ENCODE data around the gene ACSS3.
"Not testable (repeated sequence)": the region's sequence is repeated elsewhere in the genome, so short reads cannot be mapped to it uniquely, and the experiment has no call there.

ACSS3 gene

DNA sequence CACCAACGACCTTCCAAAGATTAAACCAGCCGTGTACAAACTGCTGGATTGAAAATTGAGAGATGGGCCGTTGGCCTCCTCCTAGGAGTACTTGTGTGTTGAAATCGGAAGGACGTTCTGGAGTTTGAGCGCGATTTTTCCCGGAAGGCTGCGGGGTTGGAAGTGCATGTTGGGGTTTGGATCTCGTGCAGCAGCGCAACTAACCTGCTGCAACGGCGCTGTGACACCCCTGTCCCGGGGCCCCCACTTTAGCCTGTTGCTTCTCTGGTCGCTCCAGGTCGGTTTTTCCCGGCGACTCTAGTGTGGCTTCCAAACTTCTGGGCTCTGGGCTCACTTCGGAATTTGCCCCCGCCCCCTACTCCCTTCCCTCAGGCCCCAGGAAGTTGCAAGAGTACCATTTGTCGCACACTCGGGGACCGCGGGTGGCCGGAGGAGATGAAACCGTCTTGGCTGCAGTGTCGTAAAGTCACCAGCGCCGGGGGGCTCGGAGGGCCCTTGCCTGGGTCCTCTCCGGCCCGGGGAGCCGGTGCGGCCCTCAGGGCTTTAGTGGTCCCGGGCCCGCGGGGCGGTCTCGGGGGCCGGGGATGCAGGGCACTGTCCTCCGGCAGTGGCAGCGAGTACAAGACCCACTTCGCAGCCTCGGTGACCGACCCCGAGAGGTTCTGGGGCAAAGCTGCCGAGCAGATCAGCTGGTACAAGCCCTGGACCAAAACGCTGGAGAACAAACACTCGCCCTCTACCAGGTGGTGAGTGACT is at the start of gene ACSS3:
ACSS3 (plus strand) TSS at position 394 of the 756 bp plus-strand sequence; CDS start at position 436, 42 bp downstream.
- no peak for DNase-seq

GRCh38 chr12:81034926-81035325 is 43.0 kb upstream of the ACSS3 start:
- no peak for DNase-seq

GRCh38 chr12:81039231-81039630 is 38.6 kb upstream of the ACSS3 start:
- DNase-seq: no peak

DNA sequence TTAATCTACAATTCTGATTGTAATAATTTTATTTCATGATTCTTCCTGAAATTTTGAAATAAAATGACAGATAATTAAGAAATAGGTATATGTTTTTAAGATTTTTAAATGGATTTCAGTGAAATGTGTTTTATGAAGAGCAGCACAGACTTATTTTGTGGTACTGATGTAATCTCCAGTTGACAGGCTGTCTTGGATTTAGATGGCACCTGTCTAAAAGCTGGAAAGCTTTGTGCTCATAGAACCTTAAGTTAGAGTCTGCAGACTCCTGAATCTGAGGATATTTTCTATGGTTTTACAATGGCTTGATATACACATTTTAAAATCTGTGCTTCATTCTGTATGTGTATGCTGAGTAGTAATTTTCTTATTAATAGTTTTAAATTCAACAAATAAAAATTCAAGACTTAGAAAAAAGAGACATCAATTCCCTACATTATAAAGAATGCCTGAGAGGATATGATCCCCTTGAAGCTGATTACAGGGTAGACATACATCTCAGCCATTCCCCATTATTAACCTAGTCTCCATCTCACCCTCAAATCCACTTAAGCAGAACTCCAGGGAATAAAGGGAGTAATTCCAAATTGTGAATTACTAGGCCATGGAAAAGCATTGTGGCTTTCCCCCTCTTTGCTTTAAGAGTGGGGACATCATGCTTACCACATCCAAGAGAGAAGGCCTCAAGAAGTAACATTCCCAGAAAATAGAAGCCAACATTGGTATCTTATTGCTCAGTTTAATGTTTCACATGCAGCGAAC is 33.7 kb upstream of the ACSS3 start:
- no peak for DNase-seq

DNA sequence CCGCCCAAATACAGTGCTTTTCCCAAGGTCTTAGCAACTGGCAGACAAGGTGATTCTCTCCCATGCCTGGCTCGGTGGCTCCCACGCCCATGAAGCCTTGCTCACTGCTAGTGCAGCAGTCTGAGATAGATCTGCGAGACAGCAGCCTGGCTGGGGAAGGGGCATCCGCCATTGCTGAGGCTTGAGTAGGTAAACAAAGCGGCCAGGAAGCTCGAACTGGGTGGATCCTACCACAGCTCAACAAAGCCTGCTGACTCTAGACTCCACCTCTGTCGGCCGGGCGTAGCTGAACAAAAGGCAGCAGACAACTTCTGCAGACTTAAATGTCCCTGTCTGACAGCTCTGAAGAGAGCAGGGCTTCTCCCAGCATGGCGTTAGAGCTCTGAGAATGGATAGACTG is 12.9 kb upstream of the ACSS3 start:
- DNase-seq: not testable (repeated sequence)

GRCh38 chr12:81070846-81071245 is 7.0 kb upstream of the ACSS3 start:
- no peak for DNase-seq

- no peak for DNase-seq
These were observed 2.3 kb upstream of the ACSS3 start for GRCh38 chr12:81075539-81075938.

GRCh38 chr12:81077329-81077685 is 572 bp upstream of the ACSS3 start:
- no peak for DNase-seq

DNA sequence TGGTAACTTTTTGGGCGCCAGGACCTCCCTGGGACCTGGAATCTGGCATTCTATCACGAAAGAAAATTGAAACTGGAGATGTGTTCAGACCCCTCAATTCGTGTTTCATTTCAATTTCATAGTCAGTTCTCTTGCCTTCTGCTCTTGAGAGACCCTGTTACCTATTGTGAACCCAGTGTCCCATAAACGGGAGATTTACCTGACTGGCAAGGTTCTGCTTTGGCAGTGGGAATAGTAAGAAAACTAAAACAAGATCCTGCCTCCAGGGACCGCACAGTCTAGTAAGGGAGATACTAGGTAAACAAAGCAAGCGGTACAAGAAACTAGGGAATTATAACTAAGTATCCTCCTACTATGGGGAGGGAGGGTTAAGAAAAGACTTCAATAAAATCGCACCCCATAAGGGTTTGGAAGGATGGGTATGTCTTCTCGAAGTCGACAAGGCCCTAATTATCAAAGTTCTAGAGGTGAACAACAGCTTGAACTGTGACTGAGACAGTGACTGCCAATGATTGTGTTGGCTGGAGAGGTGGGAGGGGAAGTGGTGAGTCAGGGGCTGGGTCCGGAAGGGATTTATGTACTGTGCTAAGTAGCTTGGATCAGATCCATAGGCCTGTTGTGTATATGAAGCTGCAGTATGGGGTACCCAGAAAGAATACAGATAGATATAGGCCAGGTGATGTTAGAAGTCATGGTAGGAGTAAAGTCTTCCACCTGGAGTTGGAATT is 754 bp downstream of the ACSS3 start:
- DNase-seq: no peak

GRCh38 chr12:81079280-81080076 is 1.6 kb downstream of the ACSS3 start:
- no peak for DNase-seq

- DNase-seq: no peak
These were observed 2.6 kb downstream of the ACSS3 start for GRCh38 chr12:81080431-81080983.

GRCh38 chr12:81081726-81082125 is 3.8 kb downstream of the ACSS3 start:
- DNase-seq: no peak

DNA sequence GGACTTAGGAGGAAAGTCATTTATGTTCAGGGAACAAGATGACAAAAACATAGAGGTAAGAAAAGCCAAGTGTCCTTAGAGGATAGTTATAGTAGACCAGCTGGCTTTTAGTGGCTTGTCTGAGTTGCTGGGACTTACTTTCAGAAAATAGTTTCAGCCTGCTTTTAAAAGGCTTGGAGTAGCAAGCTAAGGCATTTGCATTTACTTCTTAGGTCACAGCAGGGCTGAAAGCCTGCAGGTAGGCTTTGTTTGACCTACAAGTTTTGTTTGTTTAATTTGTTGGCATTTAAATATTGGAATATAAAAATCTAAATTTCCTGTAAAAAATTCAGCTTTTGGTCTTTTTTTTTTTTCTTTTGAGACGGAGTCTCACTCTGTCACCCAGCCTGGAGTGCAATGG is 5.1 kb downstream of the ACSS3 start:
- DNase-seq: no peak

- no peak for DNase-seq
These were observed 6.1 kb downstream of the ACSS3 start for GRCh38 chr12:81083906-81084513.

GRCh38 chr12:81084811-81085350 is 7.0 kb downstream of the ACSS3 start:
- DNase-seq: no peak

- DNase-seq: no peak
These were observed 8.0 kb downstream of the ACSS3 start for GRCh38 chr12:81085832-81086231.

- DNase-seq: no peak
These were observed 8.5 kb downstream of the ACSS3 start for GRCh38 chr12:81086342-81086741.

DNA sequence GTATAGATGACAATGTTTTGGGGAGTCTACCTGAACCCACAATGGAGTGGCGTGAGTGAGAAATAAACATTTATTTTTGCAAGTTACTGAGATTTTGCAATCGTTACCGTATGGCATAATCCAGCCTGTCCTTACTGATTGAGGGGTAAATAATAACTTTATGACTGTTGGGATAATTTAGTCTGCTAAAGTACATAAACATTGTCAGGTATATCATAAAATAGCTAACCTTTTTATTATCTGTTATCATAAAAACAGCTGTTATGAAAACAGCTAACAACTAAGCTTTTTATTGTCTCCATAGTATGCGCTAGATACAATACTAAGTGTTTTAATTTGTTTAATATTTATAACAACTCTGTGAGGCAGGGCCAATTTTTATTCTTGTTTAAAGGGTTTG is 10.3 kb downstream of the ACSS3 start:
- DNase-seq: no peak

DNA sequence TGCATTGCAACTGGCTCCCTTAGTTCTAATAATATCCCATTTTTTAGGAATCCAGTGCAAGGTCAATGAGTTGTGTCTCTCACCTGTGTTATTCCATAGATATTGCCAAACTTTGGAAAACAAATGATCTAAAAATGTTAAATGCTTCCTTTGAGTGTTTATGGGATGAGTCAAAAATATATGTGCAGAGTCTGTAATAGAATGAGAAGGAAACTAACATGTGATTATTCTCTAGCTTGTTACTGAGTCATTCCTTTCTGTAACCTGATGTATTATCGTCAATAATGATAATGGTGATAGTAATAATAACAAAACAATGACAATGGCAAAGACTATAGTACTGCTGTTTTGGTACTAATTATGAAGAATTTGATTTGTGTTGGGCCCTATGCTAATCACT is 11.5 kb downstream of the ACSS3 start:
- DNase-seq: no peak

GRCh38 chr12:81092053-81092452 is 14.2 kb downstream of the ACSS3 start:
- no peak for DNase-seq

GRCh38 chr12:81094718-81095360 is 17.0 kb downstream of the ACSS3 start:
- no peak for DNase-seq
